AG09309 (cell line): ENCODE data around the gene ATG4A.

Source experiments
- DNase-seq: peaks from one replicate; pipeline ENCODE4 v3.0.0-alpha.2; 2010; ENCODE audit warnings: low read depth
- H3K4me3 ChIP-seq: 2 replicates; pipeline ENCODE4 v1.5.1; 2011; ENCODE audit warnings: mild to moderate bottlenecking, low read depth, low read length, moderate library complexity; ENCODE audit not compliant: control insufficient read depth
- TF ChIP-seq, protein P1 (sequence below): IDR thresholded peaks from 2 replicates; pipeline ENCODE4 v1.5.1; 2011; ENCODE audit warnings: mild to moderate bottlenecking, low read depth, low read length, inconsistent platforms; ENCODE audit not compliant: insufficient read depth, control insufficient read depth; ENCODE audit errors: missing control alignments

The ATG4A gene

DNA sequence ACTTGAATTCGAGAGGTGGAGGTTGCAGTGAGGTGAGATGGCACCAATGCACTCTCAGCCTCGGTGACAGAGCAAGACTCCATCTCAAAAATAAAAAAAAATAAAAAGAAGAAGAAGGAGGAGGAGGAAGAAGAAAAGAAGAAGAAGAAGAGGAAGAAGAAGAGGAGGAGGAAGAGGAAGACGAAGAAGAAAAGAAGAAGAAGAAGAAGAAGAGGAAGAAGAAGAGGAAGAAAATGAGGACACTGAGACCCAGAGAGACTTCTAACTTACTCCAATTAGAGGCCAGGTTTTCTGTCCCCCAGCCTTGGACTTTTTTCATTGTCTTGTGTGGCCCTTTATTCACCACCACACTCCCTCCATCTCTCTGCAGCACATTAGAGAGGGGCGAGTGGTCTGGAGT is 70.7 kb downstream of the ATG4A start:
- TF ChIP-seq, protein P1, sequence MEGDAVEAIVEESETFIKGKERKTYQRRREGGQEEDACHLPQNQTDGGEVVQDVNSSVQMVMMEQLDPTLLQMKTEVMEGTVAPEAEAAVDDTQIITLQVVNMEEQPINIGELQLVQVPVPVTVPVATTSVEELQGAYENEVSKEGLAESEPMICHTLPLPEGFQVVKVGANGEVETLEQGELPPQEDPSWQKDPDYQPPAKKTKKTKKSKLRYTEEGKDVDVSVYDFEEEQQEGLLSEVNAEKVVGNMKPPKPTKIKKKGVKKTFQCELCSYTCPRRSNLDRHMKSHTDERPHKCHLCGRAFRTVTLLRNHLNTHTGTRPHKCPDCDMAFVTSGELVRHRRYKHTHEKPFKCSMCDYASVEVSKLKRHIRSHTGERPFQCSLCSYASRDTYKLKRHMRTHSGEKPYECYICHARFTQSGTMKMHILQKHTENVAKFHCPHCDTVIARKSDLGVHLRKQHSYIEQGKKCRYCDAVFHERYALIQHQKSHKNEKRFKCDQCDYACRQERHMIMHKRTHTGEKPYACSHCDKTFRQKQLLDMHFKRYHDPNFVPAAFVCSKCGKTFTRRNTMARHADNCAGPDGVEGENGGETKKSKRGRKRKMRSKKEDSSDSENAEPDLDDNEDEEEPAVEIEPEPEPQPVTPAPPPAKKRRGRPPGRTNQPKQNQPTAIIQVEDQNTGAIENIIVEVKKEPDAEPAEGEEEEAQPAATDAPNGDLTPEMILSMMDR, result no peak
- no peak overlapping the region for H3K4me3 ChIP-seq
- DNase-seq, result no peak

- DNase-seq, result no peak
- TF ChIP-seq, protein P1, result no peak
- no peak overlapping the region for H3K4me3 ChIP-seq
Observed at GRCh38 chrX:108163333-108164082, 71.9 kb downstream of the ATG4A start.

GRCh38 chrX:108165383-108166111 is 74.0 kb downstream of the ATG4A start:
- no peak for DNase-seq
- no peak overlapping the region for H3K4me3 ChIP-seq
- TF ChIP-seq, protein P1, result peak; percentile 64

GRCh38 chrX:108167211-108167872 is 75.8 kb downstream of the ATG4A start:
- no peak overlapping the region for H3K4me3 ChIP-seq
- no peak for DNase-seq
- TF ChIP-seq, protein P1, result no peak

GRCh38 chrX:108168961-108169740 is 77.6 kb downstream of the ATG4A start:
- no peak overlapping the region for H3K4me3 ChIP-seq
- no peak for DNase-seq
- TF ChIP-seq, protein P1, result no peak

DNA sequence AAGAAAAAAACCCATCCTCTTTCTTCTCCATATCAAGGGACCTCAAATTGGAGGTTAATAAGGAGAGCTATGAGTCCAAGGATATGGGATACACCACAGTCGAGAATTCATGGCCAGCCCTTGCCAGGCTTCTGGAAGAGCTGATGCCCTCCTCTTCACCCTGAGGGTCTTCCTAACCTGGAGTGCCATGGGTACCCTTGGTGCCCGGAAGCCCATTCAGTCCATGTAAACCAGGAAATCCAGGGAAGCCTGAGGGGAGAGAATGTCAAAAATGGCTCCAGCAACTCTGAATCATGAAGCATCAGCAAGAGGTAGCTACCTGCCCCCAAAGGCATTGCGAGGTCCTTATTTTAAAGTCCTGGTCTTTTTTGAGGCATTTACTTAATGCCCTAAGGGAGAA is 78.2 kb downstream of the ATG4A start:
- TF ChIP-seq, protein P1, result no peak
- no peak overlapping the region for H3K4me3 ChIP-seq
- no peak for DNase-seq
